ENCODE measurements around the gene EN2. TPM values are rescaled to one million over a fixed set of nuclear protein-coding genes. Genes with fewer than 3 reads are reported as not detected.

EN2 gene
- total and polyA plus RNA-seq, 4 donors, result 0.02 to 0.06 (median 0.04) TPM; not detected in 1

DNA sequence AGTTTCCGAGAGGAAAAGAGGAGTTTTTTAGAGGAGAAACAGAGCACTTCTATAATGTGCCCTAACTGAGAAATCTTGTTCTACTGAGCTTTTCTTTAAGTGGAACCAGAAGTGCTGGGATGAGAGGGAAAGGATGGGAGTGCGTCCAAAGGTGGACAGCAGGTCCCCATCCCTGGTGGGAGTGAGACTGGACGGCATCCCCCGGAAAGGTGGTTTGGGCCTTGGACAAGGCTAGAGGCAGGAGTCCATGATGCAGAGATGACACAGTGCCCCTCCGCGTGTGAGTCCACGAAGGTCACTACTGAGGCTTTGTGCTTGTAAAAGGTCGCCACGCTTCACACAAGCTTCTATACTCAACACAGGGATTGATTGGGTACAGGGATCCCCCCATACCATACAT, 6.1 kb upstream of the EN2 start:
- WGBS, 2 donors, result 12 to 13% methylated on average over 9 of the region's 9 CpGs
- DNase-seq, result no peak
- no peak for ATAC-seq (ENCODE audit: insufficient read depth, low FRiP score)
- H3K4me1 ChIP-seq (ENCODE audit: control insufficient read depth in 5 of 5, insufficient read depth in 5 of 5, low read length in 5 of 5), result peaks cover 0 to 13% (median 0%) of the 10 kb centered on the region in 5 donors
- no peaks in the 10 kb centered on the region for H3K36me3 ChIP-seq (ENCODE audit: control insufficient read depth in 4 of 4, insufficient read depth in 4 of 4, low read length in 4 of 4)
- TF ChIP-seq, protein P1, sequence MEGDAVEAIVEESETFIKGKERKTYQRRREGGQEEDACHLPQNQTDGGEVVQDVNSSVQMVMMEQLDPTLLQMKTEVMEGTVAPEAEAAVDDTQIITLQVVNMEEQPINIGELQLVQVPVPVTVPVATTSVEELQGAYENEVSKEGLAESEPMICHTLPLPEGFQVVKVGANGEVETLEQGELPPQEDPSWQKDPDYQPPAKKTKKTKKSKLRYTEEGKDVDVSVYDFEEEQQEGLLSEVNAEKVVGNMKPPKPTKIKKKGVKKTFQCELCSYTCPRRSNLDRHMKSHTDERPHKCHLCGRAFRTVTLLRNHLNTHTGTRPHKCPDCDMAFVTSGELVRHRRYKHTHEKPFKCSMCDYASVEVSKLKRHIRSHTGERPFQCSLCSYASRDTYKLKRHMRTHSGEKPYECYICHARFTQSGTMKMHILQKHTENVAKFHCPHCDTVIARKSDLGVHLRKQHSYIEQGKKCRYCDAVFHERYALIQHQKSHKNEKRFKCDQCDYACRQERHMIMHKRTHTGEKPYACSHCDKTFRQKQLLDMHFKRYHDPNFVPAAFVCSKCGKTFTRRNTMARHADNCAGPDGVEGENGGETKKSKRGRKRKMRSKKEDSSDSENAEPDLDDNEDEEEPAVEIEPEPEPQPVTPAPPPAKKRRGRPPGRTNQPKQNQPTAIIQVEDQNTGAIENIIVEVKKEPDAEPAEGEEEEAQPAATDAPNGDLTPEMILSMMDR (IDR thresholded peaks at IDR 0.05; ENCODE audit: control extremely low read depth, extremely low read depth), result no peak
- peaks cover 30 to 98% (median 79%) of the 10 kb centered on the region in 3 donors for H3K27me3 ChIP-seq (ENCODE audit: control insufficient read depth in 3 of 3, insufficient read depth in 3 of 3, low read length in 2 of 3)
- H3K9me3 ChIP-seq (ENCODE audit: control insufficient read depth in 4 of 4, insufficient read depth in 3 of 4, low read length in 3 of 4), result peaks cover 0 to 11% (median 0%) of the 10 kb centered on the region in 4 donors
- H3K4me3 ChIP-seq, result no peak overlapping the region
- H3K27ac ChIP-seq (ENCODE audit: low read depth in 1 of 2, low read length in 1 of 2), result no peak overlapping the region
- no peak overlapping the region for H3K9ac ChIP-seq (ENCODE audit: insufficient read depth in 1 of 2, low read length in 2 of 2)

DNA sequence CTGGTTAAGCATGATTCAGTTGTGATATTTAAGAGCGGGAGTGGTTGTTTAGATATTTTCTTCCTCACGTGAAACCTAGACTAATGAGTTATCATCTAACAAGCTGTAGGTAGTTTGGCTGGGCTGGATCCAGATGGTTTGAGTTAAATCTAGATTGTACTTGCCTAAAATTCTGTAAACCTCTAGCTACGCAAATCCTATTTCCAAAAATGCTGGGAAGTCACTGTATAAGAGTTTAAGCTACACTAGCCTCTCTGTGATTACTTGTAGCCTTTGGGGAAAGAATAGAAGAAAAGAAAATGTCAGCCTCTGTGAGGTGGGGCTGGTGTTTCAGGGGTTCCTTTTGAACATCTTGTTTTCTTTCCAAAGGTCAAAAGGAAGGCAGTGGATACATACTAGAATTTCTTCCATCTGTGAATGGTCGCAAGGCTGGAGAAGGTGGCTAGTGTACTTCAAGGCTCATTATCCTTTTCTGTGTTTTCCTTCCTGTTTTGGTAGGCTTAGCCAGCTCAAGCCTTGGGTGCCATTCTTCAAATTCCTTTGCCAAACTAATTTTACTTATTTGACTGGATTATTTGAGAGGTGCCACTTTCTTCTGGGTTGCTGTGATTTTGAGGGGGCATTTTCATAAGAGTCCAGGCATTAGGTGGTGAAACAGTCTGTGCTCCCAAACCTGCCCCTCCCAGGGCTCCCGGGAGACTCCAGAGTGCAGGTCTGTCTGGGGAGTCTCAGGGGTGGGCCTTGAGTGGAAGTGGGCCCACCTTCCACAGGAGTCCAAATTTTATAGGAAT, 5.2 kb upstream of the EN2 start:
- ATAC-seq (ENCODE audit: insufficient read depth, low FRiP score), result no peak
- Histone ChIP-seq H3K4me3 (no peak overlapping the region), H3K27me3 (ENCODE audit: control insufficient read depth in 3 of 3, insufficient read depth in 3 of 3, low read length in 2 of 3) (peaks cover 26 to 93% (median 74%) of the 10 kb centered on the region in 3 donors), H3K4me1 (ENCODE audit: control insufficient read depth in 5 of 5, insufficient read depth in 5 of 5, low read length in 5 of 5) (peaks cover 0 to 17% (median 0%) of the 10 kb centered on the region in 5 donors), H3K27ac (ENCODE audit: low read depth in 1 of 2, low read length in 1 of 2) (no peak overlapping the region), H3K9me3 (ENCODE audit: control insufficient read depth in 4 of 4, insufficient read depth in 3 of 4, low read length in 3 of 4) (peaks cover 0 to 13% (median 0%) of the 10 kb centered on the region in 4 donors), H3K9ac (ENCODE audit: insufficient read depth in 1 of 2, low read length in 2 of 2) (no peak overlapping the region), H3K36me3 (ENCODE audit: control insufficient read depth in 4 of 4, insufficient read depth in 4 of 4, low read length in 4 of 4) (no peaks in the 10 kb centered on the region)
- 24 to 27% methylated on average over 5 of the region's 5 CpGs for WGBS, 2 donors
- DNase-seq, result no peak
- TF ChIP-seq, protein P1 (IDR thresholded peaks at IDR 0.05; ENCODE audit: control extremely low read depth, extremely low read depth), result no peak

- no peak overlapping the region for H3K27ac ChIP-seq (ENCODE audit: low read depth in 1 of 2, low read length in 1 of 2)
- H3K36me3 ChIP-seq (ENCODE audit: control insufficient read depth in 4 of 4, insufficient read depth in 4 of 4, low read length in 4 of 4), result no peaks in the 10 kb centered on the region
- H3K4me1 ChIP-seq (ENCODE audit: control insufficient read depth in 5 of 5, insufficient read depth in 5 of 5, low read length in 5 of 5), result peaks cover 0 to 25% (median 2%) of the 10 kb centered on the region in 5 donors
- H3K4me3 ChIP-seq, result no peak overlapping the region
- no peak for DNase-seq
- WGBS, 2 donors, result 3 to 5% methylated on average over 39 to 57 of the region's 57 CpGs
- no peak overlapping the region for H3K9ac ChIP-seq (ENCODE audit: insufficient read depth in 1 of 2, low read length in 2 of 2)
- H3K27me3 ChIP-seq (ENCODE audit: control insufficient read depth in 3 of 3, insufficient read depth in 3 of 3, low read length in 2 of 3), result peaks cover 32 to 85% (median 66%) of the 10 kb centered on the region in 3 donors
- TF ChIP-seq, protein P1 (IDR thresholded peaks at IDR 0.05; ENCODE audit: control extremely low read depth, extremely low read depth), result no peak
- peaks cover 0 to 17% (median 0%) of the 10 kb centered on the region in 4 donors for H3K9me3 ChIP-seq (ENCODE audit: control insufficient read depth in 4 of 4, insufficient read depth in 3 of 4, low read length in 3 of 4)
- ATAC-seq (ENCODE audit: insufficient read depth, low FRiP score), result no peak
These were observed 4.4 kb upstream of the EN2 start for GRCh38 chr7:155453296-155454182.
